IPS DF 19.7 (cell line): ENCODE measurements around the gene ACTL8.
"Not testable (repeated sequence)": the region's sequence is repeated elsewhere in the genome, so short reads cannot be mapped to it uniquely, and the experiment has no call there.

ENCODE experiments used
- DNase-seq: peaks from one replicate; pipeline ENCODE4 v3.0.0-alpha.2; 2013; ENCODE audit warnings: low read depth, low spot score

Gene ACTL8

GRCh38 chr1:17735348-17735747, 19.8 kb upstream of the ACTL8 start:
- no peak for DNase-seq

GRCh38 chr1:17735793-17736192, 19.3 kb upstream of the ACTL8 start:
- no peak for DNase-seq

GRCh38 chr1:17736625-17737024, 18.5 kb upstream of the ACTL8 start:
- DNase-seq = no peak

GRCh38 chr1:17739050-17739449, 16.1 kb upstream of the ACTL8 start:
- no peak for DNase-seq

- no peak for DNase-seq
Observed at GRCh38 chr1:17741052-17741451, 14.1 kb upstream of the ACTL8 start.

GRCh38 chr1:17742583-17742982, 12.6 kb upstream of the ACTL8 start:
- DNase-seq = no peak

GRCh38 chr1:17743008-17743647, 12.0 kb upstream of the ACTL8 start:
- DNase-seq = no peak

- DNase-seq = no peak
Observed at GRCh38 chr1:17743925-17744324, 11.2 kb upstream of the ACTL8 start.

- no peak for DNase-seq
Observed at GRCh38 chr1:17744666-17745478, 10.3 kb upstream of the ACTL8 start.

- DNase-seq = no peak
Observed at GRCh38 chr1:17745479-17745955, 9.6 kb upstream of the ACTL8 start.

- not testable (repeated sequence) for DNase-seq
Observed at GRCh38 chr1:17746281-17746680, 8.9 kb upstream of the ACTL8 start.

GRCh38 chr1:17746920-17747319, 8.2 kb upstream of the ACTL8 start:
- DNase-seq = no peak

GRCh38 chr1:17750333-17750732, 4.8 kb upstream of the ACTL8 start:
- no peak for DNase-seq

GRCh38 chr1:17752356-17752755, 2.8 kb upstream of the ACTL8 start:
- DNase-seq = no peak

GRCh38 chr1:17757426-17757825, 2.3 kb downstream of the ACTL8 start:
- DNase-seq = no peak

GRCh38 chr1:17759114-17759513, 4.0 kb downstream of the ACTL8 start:
- no peak for DNase-seq

GRCh38 chr1:17762313-17762712, 7.2 kb downstream of the ACTL8 start:
- DNase-seq = no peak

- DNase-seq = no peak
Observed at GRCh38 chr1:17763417-17763816, 8.3 kb downstream of the ACTL8 start.

GRCh38 chr1:17763995-17764394, 8.9 kb downstream of the ACTL8 start:
- DNase-seq = no peak

GRCh38 chr1:17764591-17764990, 9.5 kb downstream of the ACTL8 start:
- DNase-seq = no peak

GRCh38 chr1:17765444-17766411, 10.6 kb downstream of the ACTL8 start:
- DNase-seq = no peak

- peak; percentile 3 for DNase-seq
Observed at GRCh38 chr1:17768651-17769241, 13.6 kb downstream of the ACTL8 start.
